ENCODE measurements around the gene THAP7.

GRCh38 chr22:21028277-21029251 is 26.6 kb upstream of the THAP7 start:
- TF ChIP-seq, protein P1, sequence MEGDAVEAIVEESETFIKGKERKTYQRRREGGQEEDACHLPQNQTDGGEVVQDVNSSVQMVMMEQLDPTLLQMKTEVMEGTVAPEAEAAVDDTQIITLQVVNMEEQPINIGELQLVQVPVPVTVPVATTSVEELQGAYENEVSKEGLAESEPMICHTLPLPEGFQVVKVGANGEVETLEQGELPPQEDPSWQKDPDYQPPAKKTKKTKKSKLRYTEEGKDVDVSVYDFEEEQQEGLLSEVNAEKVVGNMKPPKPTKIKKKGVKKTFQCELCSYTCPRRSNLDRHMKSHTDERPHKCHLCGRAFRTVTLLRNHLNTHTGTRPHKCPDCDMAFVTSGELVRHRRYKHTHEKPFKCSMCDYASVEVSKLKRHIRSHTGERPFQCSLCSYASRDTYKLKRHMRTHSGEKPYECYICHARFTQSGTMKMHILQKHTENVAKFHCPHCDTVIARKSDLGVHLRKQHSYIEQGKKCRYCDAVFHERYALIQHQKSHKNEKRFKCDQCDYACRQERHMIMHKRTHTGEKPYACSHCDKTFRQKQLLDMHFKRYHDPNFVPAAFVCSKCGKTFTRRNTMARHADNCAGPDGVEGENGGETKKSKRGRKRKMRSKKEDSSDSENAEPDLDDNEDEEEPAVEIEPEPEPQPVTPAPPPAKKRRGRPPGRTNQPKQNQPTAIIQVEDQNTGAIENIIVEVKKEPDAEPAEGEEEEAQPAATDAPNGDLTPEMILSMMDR (IDR thresholded peaks at IDR 0.05), result no peak
- TF ChIP-seq POLR2A (IDR thresholded peaks at IDR 0.05; ENCODE audit: low read depth) (no peak), POLR2AphosphoS5 (IDR thresholded peaks at IDR 0.05) (no peak)

Data from esophagus muscularis mucosa (tissue), 3 donors.